Gastrocnemius medialis (tissue), 4 donors: Measurements from ENCODE around the gene COL4A3. TPM values are rescaled to one million over a fixed set of nuclear protein-coding genes. Genes with fewer than 3 reads are reported as not detected.

Source experiments
- ATAC-seq, 2 donors: fragments of 150-250 bp; one replicate each; pipeline ENCODE4 v1.9.1; 2016
- DNase-seq, 2 donors: peaks; one replicate each; pipeline ENCODE4 v3.0.0-alpha.2; 2019
- H3K27ac ChIP-seq, 4 donors: fragments of 200-600 bp; sonication (generic); 1 replicate in 1 of 4; 2 replicates in 3 of 4; pipeline ENCODE4 v1.5.1; 2016 to 2018; ENCODE audit warnings: mild to moderate bottlenecking in 2 of 4, moderate library complexity in 1 of 4
- H3K27me3 ChIP-seq, 3 donors: fragments of 200-600 bp; sonication (generic) in 2 of 3; 1 replicate in 1 of 3; 2 replicates in 2 of 3; pipeline versions ENCODE4 v1.5.1 to v1.6.0; 2016 to 2019; ENCODE audit warnings: mild to moderate bottlenecking in 1 of 3, moderate library complexity in 1 of 3
- H3K36me3 ChIP-seq, 2 donors: fragments of 200-600 bp; sonication (generic) in 1 of 2; one replicate each; pipeline ENCODE4 v1.5.1; 2017 to 2018
- H3K4me1 ChIP-seq, 2 donors: fragments of 200-600 bp; sonication (generic) in 1 of 2; one replicate each; pipeline ENCODE4 v1.5.1; 2016 to 2017; ENCODE audit warnings: mild to moderate bottlenecking in 2 of 2
- H3K4me3 ChIP-seq, 4 donors: fragments of 200-600 bp; sonication (generic) in 3 of 4; 1 replicate in 1 of 4; 2 replicates in 3 of 4; pipeline ENCODE4 v1.5.1; 2016 to 2019; ENCODE audit warnings: mild to moderate bottlenecking in 2 of 4
- H3K9me3 ChIP-seq, 3 donors: fragments of 200-600 bp; sonication (generic) in 2 of 3; 1 replicate in 1 of 3; 2 replicates in 2 of 3; pipeline ENCODE4 v1.5.1; 2016 to 2019
- CTCF ChIP-seq, 5 experiments: fragments of 450-650 bp in 3 of 5; fragments of 200-600 bp in 2 of 5; sonication (generic) in 2 of 5; IDR thresholded peaks in 4 of 5; conservative IDR thresholded peaks in 1 of 5; 1 replicate in 4 of 5; 2 replicates in 1 of 5; pipeline ENCODE4 v1.5.1; 2016 to 2019; ENCODE audit warnings: antibody characterized with exemption in 5 of 5, mild to moderate bottlenecking in 3 of 5, moderate library complexity in 3 of 5
- POLR2A ChIP-seq, 2 donors: fragments of 450-650 bp; IDR thresholded peaks; one replicate each; pipeline ENCODE4 v1.6.1; 2017; ENCODE audit warnings: antibody characterized with exemption in 2 of 2, mild to moderate bottlenecking in 2 of 2, moderate library complexity in 2 of 2
- in situ Hi-C, 4 donors: fragments of 200-750 bp; cut with MboI; loops; one replicate each; pipeline versions ENCODE4 v1.15.0 to v1.8.0; 2017; ENCODE audit warnings: low sequenced_read_pairs in 4 of 4
- intact Hi-C: fragments of 100-400 bp; cut with DNase I; formaldehyde crosslinking; loops from one replicate; pipeline ENCODE4 v1.15.1; 2023; ENCODE audit warnings: low total_unique reads
- total RNA-seq, 4 donors: library from RNA; depleted of rRNA; stranded (reverse); fragments of >200 nt; gene quantifications; one replicate each; pipeline versions ENCODE4 v1.1.0 to v1.2.3, GENCODE V29; 2016

Gene COL4A3
- total RNA-seq, 4 donors from 2014 or later, result 1.9 to 66.8 (median 3.8) TPM

- H3K27ac ChIP-seq, result no peak overlapping the region
- no peaks in the 10 kb centered on the region for H3K27me3 ChIP-seq
- no peak for TF ChIP-seq CTCF (IDR thresholded peaks at IDR 0.05 in 4 of 5, conservative IDR thresholded peaks at IDR 0.05 in 1 of 5)
- TF ChIP-seq POLR2A (IDR thresholded peaks at IDR 0.05), result no peak
- ATAC-seq (no peak), DNase-seq (no peak)
- in situ Hi-C loops, result no loop called here
- H3K4me3 ChIP-seq, result no peak overlapping the region
- intact Hi-C loops, result no loop called here
- no peaks in the 10 kb centered on the region for H3K9me3 ChIP-seq
- H3K36me3 ChIP-seq, result no peaks in the 10 kb centered on the region
- H3K4me1 ChIP-seq, result peaks cover 5% of the 10 kb centered on the region in 2 donors
Measured at GRCh38 chr2:227320305-227321094, 156.1 kb downstream of the COL4A3 start.

- no peak for TF ChIP-seq CTCF (IDR thresholded peaks at IDR 0.05 in 4 of 5, conservative IDR thresholded peaks at IDR 0.05 in 1 of 5)
- no peak for TF ChIP-seq POLR2A (IDR thresholded peaks at IDR 0.05)
- Histone ChIP-seq H3K36me3 (no peaks in the 10 kb centered on the region), H3K27ac (no peak overlapping the region), H3K4me3 (no peak overlapping the region), H3K27me3 (no peaks in the 10 kb centered on the region), H3K4me1 (peaks cover 19 to 25% of the 10 kb centered on the region in 2 donors), H3K9me3 (no peaks in the 10 kb centered on the region)
- intact Hi-C loops, result no loop called here
- in situ Hi-C loops, result no loop called here
- DNase-seq (no peak), ATAC-seq (no peak)
Measured at GRCh38 chr2:227322530-227323205, 158.2 kb downstream of the COL4A3 start.

GRCh38 chr2:227323818-227324217 is 159.4 kb downstream of the COL4A3 start:
- no peaks in the 10 kb centered on the region for H3K9me3 ChIP-seq
- ATAC-seq (no peak), DNase-seq (no peak)
- peaks cover 19 to 25% of the 10 kb centered on the region in 2 donors for H3K4me1 ChIP-seq
- intact Hi-C loops (no loop called here), in situ Hi-C loops (no loop called here)
- no peak overlapping the region for H3K27ac ChIP-seq
- no peaks in the 10 kb centered on the region for H3K36me3 ChIP-seq
- no peak for TF ChIP-seq POLR2A (IDR thresholded peaks at IDR 0.05)
- no peak for TF ChIP-seq CTCF (IDR thresholded peaks at IDR 0.05 in 4 of 5, conservative IDR thresholded peaks at IDR 0.05 in 1 of 5)
- no peaks in the 10 kb centered on the region for H3K27me3 ChIP-seq
- no peak overlapping the region for H3K4me3 ChIP-seq

- no peak for TF ChIP-seq POLR2A (IDR thresholded peaks at IDR 0.05)
- no peak for TF ChIP-seq CTCF (IDR thresholded peaks at IDR 0.05 in 4 of 5, conservative IDR thresholded peaks at IDR 0.05 in 1 of 5)
- H3K9me3 ChIP-seq, result no peaks in the 10 kb centered on the region
- peak; percentile 34 to 45 for ATAC-seq
- no peaks in the 10 kb centered on the region for H3K36me3 ChIP-seq
- H3K4me1 ChIP-seq, result peaks cover 19 to 25% of the 10 kb centered on the region in 2 donors
- in situ Hi-C loops, result no loop called here
- intact Hi-C loops, result no loop called here
- DNase-seq, result no peak
- H3K27me3 ChIP-seq, result no peaks in the 10 kb centered on the region
- H3K27ac ChIP-seq, result peak overlapping the region; percentile 93 to 99 (median 96)
- peak overlapping the region; percentile 92 to 100 (median 95) for H3K4me3 ChIP-seq
Measured at GRCh38 chr2:227324642-227324994, 160.2 kb downstream of the COL4A3 start.
